PC-9 (cell line): ENCODE measurements around the gene MTHFD2.

Source experiments
- EZH2 ChIP-seq: fragments of 200-600 bp; sonication (generic); IDR thresholded peaks from 2 replicates; pipeline ENCODE4 v1.8.0; 2017; ENCODE audit warnings: antibody characterized with exemption, low read depth
- TF ChIP-seq, protein P1 (sequence below): fragments of 200-600 bp; sonication (generic); conservative IDR thresholded peaks from 2 replicates; pipeline ENCODE4 v1.6.1; 2017; ENCODE audit warnings: mixed run types, antibody characterized with exemption, mild to moderate bottlenecking, moderate library complexity

DNA sequence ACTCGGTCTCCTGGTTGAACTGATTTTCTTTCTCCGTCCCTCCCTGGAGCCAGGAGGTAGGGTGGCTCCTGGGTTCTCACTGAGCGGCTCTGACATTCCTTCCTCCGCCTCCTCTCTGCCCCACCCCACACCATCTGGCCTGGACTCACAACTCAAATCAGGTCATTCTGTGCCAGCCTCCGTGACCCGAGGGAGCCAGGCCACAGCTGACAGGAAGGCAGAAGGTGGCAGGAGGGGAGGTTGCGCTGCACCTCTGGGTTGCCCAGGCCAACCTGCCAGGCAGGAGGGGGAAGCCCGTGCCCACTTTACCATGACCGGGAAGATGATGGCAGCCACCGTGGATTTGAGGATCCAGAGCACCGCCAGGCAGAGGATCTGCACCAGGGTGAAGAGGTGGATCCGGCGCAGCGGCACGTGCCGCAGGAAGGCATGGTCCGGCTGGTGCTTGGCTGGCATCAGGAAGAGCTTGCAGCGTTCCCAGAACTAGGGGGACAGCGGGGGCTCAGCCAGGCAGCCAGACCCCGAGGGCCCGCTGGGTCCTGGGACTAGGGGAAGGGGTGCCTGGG, 28.3 kb downstream of the MTHFD2 start:
- TF ChIP-seq, protein P1, sequence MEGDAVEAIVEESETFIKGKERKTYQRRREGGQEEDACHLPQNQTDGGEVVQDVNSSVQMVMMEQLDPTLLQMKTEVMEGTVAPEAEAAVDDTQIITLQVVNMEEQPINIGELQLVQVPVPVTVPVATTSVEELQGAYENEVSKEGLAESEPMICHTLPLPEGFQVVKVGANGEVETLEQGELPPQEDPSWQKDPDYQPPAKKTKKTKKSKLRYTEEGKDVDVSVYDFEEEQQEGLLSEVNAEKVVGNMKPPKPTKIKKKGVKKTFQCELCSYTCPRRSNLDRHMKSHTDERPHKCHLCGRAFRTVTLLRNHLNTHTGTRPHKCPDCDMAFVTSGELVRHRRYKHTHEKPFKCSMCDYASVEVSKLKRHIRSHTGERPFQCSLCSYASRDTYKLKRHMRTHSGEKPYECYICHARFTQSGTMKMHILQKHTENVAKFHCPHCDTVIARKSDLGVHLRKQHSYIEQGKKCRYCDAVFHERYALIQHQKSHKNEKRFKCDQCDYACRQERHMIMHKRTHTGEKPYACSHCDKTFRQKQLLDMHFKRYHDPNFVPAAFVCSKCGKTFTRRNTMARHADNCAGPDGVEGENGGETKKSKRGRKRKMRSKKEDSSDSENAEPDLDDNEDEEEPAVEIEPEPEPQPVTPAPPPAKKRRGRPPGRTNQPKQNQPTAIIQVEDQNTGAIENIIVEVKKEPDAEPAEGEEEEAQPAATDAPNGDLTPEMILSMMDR = no peak
- no peak for TF ChIP-seq EZH2
